NCI-H2227 (cell line): ENCODE data around the gene CBR1.
"Not testable (repeated sequence)": the region's sequence is repeated elsewhere in the genome, so short reads cannot be mapped to it uniquely, and the experiment has no call there.

ENCODE experiments used
- DNase-seq: peaks from one replicate; lab custom pipeline; 2025; ENCODE audit not compliant: unreplicated experiment; lab: John Stamatoyannopoulos, UW

The CBR1 gene

GRCh38 chr21:36079010-36079649 lies 9.3 kb downstream of the CBR1 start:
- DNase-seq = no peak

- no peak for DNase-seq
Measured at GRCh38 chr21:36079671-36080070, 9.8 kb downstream of the CBR1 start.

GRCh38 chr21:36080386-36080785 lies 10.6 kb downstream of the CBR1 start:
- no peak for DNase-seq

GRCh38 chr21:36082237-36082664 lies 12.4 kb downstream of the CBR1 start:
- DNase-seq = no peak

GRCh38 chr21:36087362-36088138 lies 17.7 kb downstream of the CBR1 start:
- no peak for DNase-seq

- DNase-seq = no peak
Measured at GRCh38 chr21:36089946-36090345, 20.1 kb downstream of the CBR1 start.

- no peak for DNase-seq
Measured at GRCh38 chr21:36092681-36093080, 22.9 kb downstream of the CBR1 start.

- no peak for DNase-seq
Measured at GRCh38 chr21:36093512-36093911, 23.7 kb downstream of the CBR1 start.

- DNase-seq = no peak
Measured at GRCh38 chr21:36096398-36097290, 26.8 kb downstream of the CBR1 start.

- DNase-seq = no peak
Measured at GRCh38 chr21:36097427-36098181, 27.8 kb downstream of the CBR1 start.

GRCh38 chr21:36098182-36098532 lies 28.3 kb downstream of the CBR1 start:
- no peak for DNase-seq

GRCh38 chr21:36099000-36099399 lies 29.2 kb downstream of the CBR1 start:
- no peak for DNase-seq

- not testable (repeated sequence) for DNase-seq
Measured at GRCh38 chr21:36099695-36100211, 29.9 kb downstream of the CBR1 start.

GRCh38 chr21:36100971-36101641 lies 31.3 kb downstream of the CBR1 start:
- no peak for DNase-seq

GRCh38 chr21:36103434-36103833 lies 33.6 kb downstream of the CBR1 start:
- DNase-seq = no peak

GRCh38 chr21:36104317-36105300 lies 34.8 kb downstream of the CBR1 start:
- DNase-seq = no peak

GRCh38 chr21:36105327-36105842 lies 35.6 kb downstream of the CBR1 start:
- no peak for DNase-seq

GRCh38 chr21:36109868-36110267 lies 40.0 kb downstream of the CBR1 start:
- DNase-seq = no peak

GRCh38 chr21:36111238-36111637 lies 41.4 kb downstream of the CBR1 start:
- no peak for DNase-seq
